GM18868 (cell line): ENCODE measurements around the gene BAIAP2.
"Not testable (repeated sequence)": the region's sequence is repeated elsewhere in the genome, so short reads cannot be mapped to it uniquely, and the experiment has no call there.

ENCODE experiments used
- ATAC-seq: cut with Tn5 transposase; IDR thresholded peaks from one replicate; pipeline ENCODE4 v1.9.1; 2021; ENCODE audit warnings: mild to moderate bottlenecking, moderate library complexity; ENCODE audit not compliant: unreplicated experiment

BAIAP2 gene

GRCh38 chr17:81021531-81022343, 13.2 kb upstream of the BAIAP2 start:
- ATAC-seq = no peak

GRCh38 chr17:81022344-81022676, 12.6 kb upstream of the BAIAP2 start:
- no peak for ATAC-seq

GRCh38 chr17:81025065-81025740, 9.7 kb upstream of the BAIAP2 start:
- ATAC-seq = no peak

GRCh38 chr17:81025741-81026129, 9.2 kb upstream of the BAIAP2 start:
- ATAC-seq = no peak

- ATAC-seq = no peak
Observed at GRCh38 chr17:81026266-81027036, 8.5 kb upstream of the BAIAP2 start.

- ATAC-seq = no peak
Observed at GRCh38 chr17:81027038-81027437, 7.9 kb upstream of the BAIAP2 start.

GRCh38 chr17:81027591-81028505, 7.1 kb upstream of the BAIAP2 start:
- no peak for ATAC-seq

GRCh38 chr17:81028506-81028858, 6.5 kb upstream of the BAIAP2 start:
- no peak for ATAC-seq

GRCh38 chr17:81029859-81030258, 5.1 kb upstream of the BAIAP2 start:
- ATAC-seq = no peak

- not testable (repeated sequence) for ATAC-seq
Observed at GRCh38 chr17:81030312-81030711, 4.6 kb upstream of the BAIAP2 start.

- no peak for ATAC-seq
Observed at GRCh38 chr17:81030741-81031565, 4.0 kb upstream of the BAIAP2 start.

GRCh38 chr17:81031566-81032550, 3.1 kb upstream of the BAIAP2 start:
- ATAC-seq = no peak

GRCh38 chr17:81032641-81033480, 2.1 kb upstream of the BAIAP2 start:
- ATAC-seq = no peak

GRCh38 chr17:81033535-81034167, 1.3 kb upstream of the BAIAP2 start:
- ATAC-seq = no peak

- ATAC-seq = no peak
Observed at GRCh38 chr17:81034168-81034777, 678 bp upstream of the BAIAP2 start.

GRCh38 chr17:81035521-81036196, 708 bp downstream of the BAIAP2 start:
- peak; percentile 13 for ATAC-seq
